C4-2B (cell line): ENCODE results near the gene GPR162.

Source experiments
- ZFX ChIP-seq: fragments of 450-650 bp; IDR thresholded peaks from 2 replicates; pipeline ENCODE4 v1.6.1; 2017
- TF ChIP-seq, protein P1 (sequence below): fragments of 450-650 bp; conservative IDR thresholded peaks from 2 replicates; pipeline ENCODE4 v1.5.1; 2017; ENCODE audit warnings: mild to moderate bottlenecking

DNA sequence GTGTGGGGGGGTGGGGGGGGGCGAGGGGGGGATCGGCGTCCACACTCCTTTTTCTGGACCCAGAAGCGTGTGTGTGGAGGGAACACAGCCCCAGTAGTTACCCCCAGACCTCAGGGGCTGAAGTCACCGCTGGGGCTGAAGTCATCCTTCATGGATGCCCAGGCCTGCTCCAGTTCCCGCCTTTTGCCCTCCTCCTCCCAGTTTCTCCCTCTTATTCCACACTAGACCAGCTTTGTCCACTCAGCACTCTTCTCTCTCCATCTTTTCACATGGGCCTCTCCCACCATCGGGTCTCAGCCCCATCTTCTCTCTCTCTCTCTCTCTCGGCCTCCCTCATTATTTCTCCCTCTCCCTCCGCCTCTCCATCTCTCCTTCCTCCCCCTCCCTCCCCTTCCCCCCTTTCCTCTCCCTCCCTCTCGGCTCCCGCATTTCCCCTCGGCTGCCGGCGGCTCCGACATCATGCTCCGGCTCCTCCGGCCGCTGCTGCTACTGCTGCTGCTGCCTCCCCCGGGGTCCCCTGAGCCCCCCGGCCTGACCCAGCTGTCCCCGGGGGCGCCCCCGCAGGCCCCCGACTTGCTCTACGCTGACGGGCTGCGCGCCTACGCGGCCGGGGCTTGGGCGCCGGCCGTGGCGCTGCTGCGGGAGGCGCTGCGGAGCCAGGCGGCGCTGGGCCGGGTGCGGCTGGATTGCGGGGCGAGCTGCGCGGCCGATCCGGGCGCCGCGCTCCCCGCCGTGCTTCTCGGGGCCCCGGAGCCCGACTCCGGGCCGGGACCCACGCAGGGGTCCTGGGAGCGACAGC lies 6.6 kb downstream of the GPR162 start, which contains the start of gene P3H3:
- TF ChIP-seq, protein P1, sequence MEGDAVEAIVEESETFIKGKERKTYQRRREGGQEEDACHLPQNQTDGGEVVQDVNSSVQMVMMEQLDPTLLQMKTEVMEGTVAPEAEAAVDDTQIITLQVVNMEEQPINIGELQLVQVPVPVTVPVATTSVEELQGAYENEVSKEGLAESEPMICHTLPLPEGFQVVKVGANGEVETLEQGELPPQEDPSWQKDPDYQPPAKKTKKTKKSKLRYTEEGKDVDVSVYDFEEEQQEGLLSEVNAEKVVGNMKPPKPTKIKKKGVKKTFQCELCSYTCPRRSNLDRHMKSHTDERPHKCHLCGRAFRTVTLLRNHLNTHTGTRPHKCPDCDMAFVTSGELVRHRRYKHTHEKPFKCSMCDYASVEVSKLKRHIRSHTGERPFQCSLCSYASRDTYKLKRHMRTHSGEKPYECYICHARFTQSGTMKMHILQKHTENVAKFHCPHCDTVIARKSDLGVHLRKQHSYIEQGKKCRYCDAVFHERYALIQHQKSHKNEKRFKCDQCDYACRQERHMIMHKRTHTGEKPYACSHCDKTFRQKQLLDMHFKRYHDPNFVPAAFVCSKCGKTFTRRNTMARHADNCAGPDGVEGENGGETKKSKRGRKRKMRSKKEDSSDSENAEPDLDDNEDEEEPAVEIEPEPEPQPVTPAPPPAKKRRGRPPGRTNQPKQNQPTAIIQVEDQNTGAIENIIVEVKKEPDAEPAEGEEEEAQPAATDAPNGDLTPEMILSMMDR = peak; percentile 31
- no peak for TF ChIP-seq ZFX
